ENCODE measurements around the gene SH3BP2. TPM values are rescaled to one million over a fixed set of nuclear protein-coding genes. Genes with fewer than 3 reads are reported as not detected.
A peak's percentile ranks its signal among the peaks of the same experiment; 100 is the strongest.

Gene SH3BP2
- polyA plus RNA-seq, 1 of the 3 experiments (the other 2 are of a cell fraction), result 25.2 TPM

- TF ChIP-seq, protein P1, sequence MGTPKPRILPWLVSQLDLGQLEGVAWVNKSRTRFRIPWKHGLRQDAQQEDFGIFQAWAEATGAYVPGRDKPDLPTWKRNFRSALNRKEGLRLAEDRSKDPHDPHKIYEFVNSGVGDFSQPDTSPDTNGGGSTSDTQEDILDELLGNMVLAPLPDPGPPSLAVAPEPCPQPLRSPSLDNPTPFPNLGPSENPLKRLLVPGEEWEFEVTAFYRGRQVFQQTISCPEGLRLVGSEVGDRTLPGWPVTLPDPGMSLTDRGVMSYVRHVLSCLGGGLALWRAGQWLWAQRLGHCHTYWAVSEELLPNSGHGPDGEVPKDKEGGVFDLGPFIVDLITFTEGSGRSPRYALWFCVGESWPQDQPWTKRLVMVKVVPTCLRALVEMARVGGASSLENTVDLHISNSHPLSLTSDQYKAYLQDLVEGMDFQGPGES (IDR thresholded peaks at IDR 0.05; ENCODE audit: low read depth, low read length), result no peak
- TF ChIP-seq RAD21 (IDR thresholded peaks at IDR 0.05; ENCODE audit: low read length), result no peak
- no peak for TF ChIP-seq CTCF (IDR thresholded peaks at IDR 0.05)
Observed at GRCh38 chr4:2796849-2797544, 4.1 kb downstream of the SH3BP2 start (continued).

GRCh38 chr4:2797545-2798305 is 4.8 kb downstream of the SH3BP2 start:
- H3K36me3 ChIP-seq (replicated peaks in 1 of 2; ENCODE audit: control insufficient read depth in 1 of 2, insufficient read depth in 2 of 2, low read length in 1 of 2), result no peaks in the 10 kb centered on the region
- H4K20me1 ChIP-seq (ENCODE audit: insufficient read depth), result no peaks in the 10 kb centered on the region
- no peaks in the 10 kb centered on the region for H3K27me3 ChIP-seq (ENCODE audit: insufficient read depth)
- peaks cover 4% of the 10 kb centered on the region for H3F3A ChIP-seq (replicated peaks; ENCODE audit: insufficient read depth)
- no peaks in the 10 kb centered on the region for H3K9me2 ChIP-seq
- H3K27ac ChIP-seq (ENCODE audit: low read depth in 2 of 2, low read length in 1 of 2), result peak overlapping the region; percentile 22 to 98; a peak in 3 of 4 replicates
- H3K4me3 ChIP-seq (ENCODE audit: low read depth in 2 of 2, low read length in 1 of 2), result no peak overlapping the region
- DNase-seq, result peak; percentile 79
- H3K9ac ChIP-seq, result no peak overlapping the region
- ChIA-PET POLR2A (interaction anchor here (0.7 to 1.6 kb wide), 6 partner anchors 9 to 262 kb away, joined by 3 to 7 read pairs (median 4); partner anchors contain the start of genes ADD1, FAM193A, GRK4 and NOP14), CTCF (interaction anchor here (1.1 to 1.9 kb wide), 7 partner anchors 20 to 177 kb away, joined by 3 to 11 read pairs (median 3); no protein-coding TSS in a partner anchor)
- H3K9me3 ChIP-seq, result no peaks in the 10 kb centered on the region
- TF ChIP-seq USF1 (IDR thresholded peaks at IDR 0.05; ENCODE audit: borderline replicate concordance, low read depth) (no peak), EP300 (IDR thresholded peaks at IDR 0.05; ENCODE audit: borderline replicate concordance in 1 of 2, low read depth in 1 of 2, low read length in 1 of 2) (peak in 1 of 2 experiments; percentile 62; a peak in 1 of 4 replicates), CHD2 (IDR thresholded peaks at IDR 0.05; ENCODE audit: low read length, partially characterized antibody) (peak; percentile 73), RCOR1 (IDR thresholded peaks at IDR 0.05; ENCODE audit: low read length) (peak; percentile 63; the same call in 1 of the 2 replicates), TCF12 (IDR thresholded peaks at IDR 0.05) (no peak), FOXJ3 (CRISPR knock-in tag; IDR thresholded peaks at IDR 0.05) (0 out of 2 replicates have a peak, but pooled peaks have one; percentile 3), RAD21 (IDR thresholded peaks at IDR 0.05; ENCODE audit: low read length) (peak; percentile 32), MXI1 (IDR thresholded peaks at IDR 0.05; ENCODE audit: low read depth, low read length) (peak; percentile 42; the same call in 1 of the 2 replicates), GATA2 (CRISPR knock-in tag; IDR thresholded peaks at IDR 0.05) (peak; percentile 89)
- 72% methylated on average over 19 of the region's 23 CpGs for WGBS (ENCODE audit: low lambda C conversion rate)
- H3K4me2 ChIP-seq, result peak overlapping the region; percentile 41; the same call in 1 of the 2 replicates
- peaks cover 31 to 84% of the 10 kb centered on the region in 2 experiments; a peak in 3 of 4 replicates for H3K4me1 ChIP-seq (ENCODE audit: control insufficient read depth in 1 of 2, insufficient read depth in 2 of 2, low read depth in 1 of 2, low read length in 1 of 2)
- H2AFZ ChIP-seq (ENCODE audit: low read depth), result no peak overlapping the region; the same call in 1 of the 2 replicates
- H3K79me2 ChIP-seq (ENCODE audit: insufficient read depth), result peaks cover 7% of the 10 kb centered on the region; the same call in 1 of the 2 replicates

Data from SK-N-SH (cell line).